ENCODE data around the gene ATP1A1.
A peak's percentile ranks its signal among the peaks of the same experiment; 100 is the strongest.

ATP1A1 gene

GRCh38 chr1:116372191-116372590 lies 853 bp upstream of the ATP1A1 start:
- no peak for DNase-seq (ENCODE audit: low spot score)

GRCh38 chr1:116373431-116374352 lies 648 bp downstream of the ATP1A1 start:
- peak; percentile 43 for DNase-seq (ENCODE audit: low spot score)

GRCh38 chr1:116374353-116375147 lies 1.5 kb downstream of the ATP1A1 start:
- no peak for DNase-seq (ENCODE audit: low spot score)

GRCh38 chr1:116375148-116375886 lies 2.3 kb downstream of the ATP1A1 start:
- DNase-seq (ENCODE audit: low spot score), result peak; percentile 35

GRCh38 chr1:116375887-116376728 lies 3.1 kb downstream of the ATP1A1 start:
- peak; percentile 55 for DNase-seq (ENCODE audit: low spot score)

GRCh38 chr1:116376729-116377086 lies 3.7 kb downstream of the ATP1A1 start:
- no peak for DNase-seq (ENCODE audit: low spot score)

GRCh38 chr1:116377541-116378529 lies 4.8 kb downstream of the ATP1A1 start:
- DNase-seq (ENCODE audit: low spot score), result peak; percentile 79

- no peak for DNase-seq (ENCODE audit: low spot score)
These were observed 6.1 kb downstream of the ATP1A1 start for GRCh38 chr1:116379057-116379630.

- DNase-seq (ENCODE audit: low spot score), result no peak
These were observed 6.8 kb downstream of the ATP1A1 start for GRCh38 chr1:116379674-116380498.

GRCh38 chr1:116380499-116381242 lies 7.6 kb downstream of the ATP1A1 start:
- DNase-seq (ENCODE audit: low spot score), result no peak

- DNase-seq (ENCODE audit: low spot score), result no peak
These were observed 9.3 kb downstream of the ATP1A1 start for GRCh38 chr1:116382321-116382720.

- DNase-seq (ENCODE audit: low spot score), result no peak
These were observed 9.9 kb downstream of the ATP1A1 start for GRCh38 chr1:116382857-116383483.

- DNase-seq (ENCODE audit: low spot score), result no peak
These were observed 13.0 kb downstream of the ATP1A1 start for GRCh38 chr1:116386042-116386441.

- DNase-seq (ENCODE audit: low spot score), result no peak
These were observed 14.5 kb downstream of the ATP1A1 start for GRCh38 chr1:116387551-116387950.

GRCh38 chr1:116388122-116388521 lies 15.1 kb downstream of the ATP1A1 start:
- DNase-seq (ENCODE audit: low spot score), result no peak

- no peak for DNase-seq (ENCODE audit: low spot score)
These were observed 16.0 kb downstream of the ATP1A1 start for GRCh38 chr1:116389013-116389412.

- DNase-seq (ENCODE audit: low spot score), result no peak
These were observed 16.6 kb downstream of the ATP1A1 start for GRCh38 chr1:116389686-116390085.

GRCh38 chr1:116390195-116390594 lies 17.2 kb downstream of the ATP1A1 start:
- DNase-seq (ENCODE audit: low spot score), result no peak

Measured in putamen (tissue), 1 donor.